Measurements from ENCODE around the gene SERP2.

The SERP2 gene

GRCh38 chr13:44389060-44389666, 15.5 kb downstream of the SERP2 start:
- no peak for DNase-seq

- no peak for DNase-seq
Observed at GRCh38 chr13:44389876-44390275, 16.3 kb downstream of the SERP2 start.

- no peak for DNase-seq
Observed at GRCh38 chr13:44393391-44393790, 19.8 kb downstream of the SERP2 start.

- DNase-seq = no peak
Observed at GRCh38 chr13:44394658-44395057, 21.0 kb downstream of the SERP2 start.

- DNase-seq = no peak
Observed at GRCh38 chr13:44395976-44396694, 22.5 kb downstream of the SERP2 start.

GRCh38 chr13:44396701-44397580, 23.3 kb downstream of the SERP2 start:
- DNase-seq = no peak

GRCh38 chr13:44397766-44398223, 24.2 kb downstream of the SERP2 start:
- DNase-seq = no peak

GRCh38 chr13:44398606-44399005, 25.0 kb downstream of the SERP2 start:
- no peak for DNase-seq

- DNase-seq = no peak
Observed at GRCh38 chr13:44399074-44399473, 25.4 kb downstream of the SERP2 start.

- no peak for DNase-seq
Observed at GRCh38 chr13:44400736-44401135, 27.1 kb downstream of the SERP2 start.

GRCh38 chr13:44401577-44401976, 28.0 kb downstream of the SERP2 start:
- DNase-seq = no peak

GRCh38 chr13:44402899-44403445, 29.3 kb downstream of the SERP2 start:
- DNase-seq = no peak

- DNase-seq = no peak
Observed at GRCh38 chr13:44403461-44404056, 29.9 kb downstream of the SERP2 start.

- DNase-seq = no peak
Observed at GRCh38 chr13:44404261-44405132, 30.9 kb downstream of the SERP2 start.

GRCh38 chr13:44406617-44407016, 33.0 kb downstream of the SERP2 start:
- no peak for DNase-seq

GRCh38 chr13:44407379-44407778, 33.8 kb downstream of the SERP2 start:
- no peak for DNase-seq

GRCh38 chr13:44407891-44408290, 34.3 kb downstream of the SERP2 start:
- DNase-seq = no peak

- DNase-seq = no peak
Observed at GRCh38 chr13:44409595-44409994, 36.0 kb downstream of the SERP2 start.

- no peak for DNase-seq
Observed at GRCh38 chr13:44410328-44410859, 36.8 kb downstream of the SERP2 start.

GRCh38 chr13:44411841-44412240, 38.2 kb downstream of the SERP2 start:
- no peak for DNase-seq

GRCh38 chr13:44412346-44412935, 38.8 kb downstream of the SERP2 start:
- DNase-seq = no peak

Measured in T-helper 2 cell (primary cell).